HG02938 (cell line): ENCODE measurements around the gene KIF9.
"Not testable (repeated sequence)": the region's sequence is repeated elsewhere in the genome, so short reads cannot be mapped to it uniquely, and the experiment has no call there.

Source experiments
- ATAC-seq: cut with Tn5 transposase; IDR thresholded peaks from one replicate; pipeline ENCODE4 v1.9.1; 2021; ENCODE audit warnings: mild to moderate bottlenecking, moderate library complexity; ENCODE audit not compliant: unreplicated experiment

Gene KIF9

GRCh38 chr3:47282424-47283192 lies at the start of gene KIF9, which contains the start of gene KLHL18:
Gene KIF9 (minus strand): TSS chr3:47282799. CDS start chr3:47277374, 5,425 bp downstream.
Gene KLHL18 (plus strand): TSS chr3:47282944. CDS start chr3:47282966, 22 bp downstream.
- peak; percentile 74 for ATAC-seq

- no peak for ATAC-seq
These were observed 41.8 kb upstream of the KIF9 start for GRCh38 chr3:47324278-47324865.

- ATAC-seq = no peak
These were observed 41.1 kb upstream of the KIF9 start for GRCh38 chr3:47323431-47324277.

- ATAC-seq = no peak
These were observed 37.4 kb upstream of the KIF9 start for GRCh38 chr3:47319956-47320355.

- no peak for ATAC-seq
These were observed 36.3 kb upstream of the KIF9 start for GRCh38 chr3:47318916-47319315.

- ATAC-seq = not testable (repeated sequence)
These were observed 33.6 kb upstream of the KIF9 start for GRCh38 chr3:47316151-47316550.

GRCh38 chr3:47315069-47315647 lies 32.6 kb upstream of the KIF9 start:
- no peak for ATAC-seq

- ATAC-seq = no peak
These were observed 31.6 kb upstream of the KIF9 start for GRCh38 chr3:47314056-47314764.

GRCh38 chr3:47313341-47314055 lies 30.9 kb upstream of the KIF9 start:
- no peak for ATAC-seq

- ATAC-seq = no peak
These were observed 27.8 kb upstream of the KIF9 start for GRCh38 chr3:47310391-47310790.

- ATAC-seq = not testable (repeated sequence)
These were observed 26.6 kb upstream of the KIF9 start for GRCh38 chr3:47309231-47309630.

GRCh38 chr3:47306022-47306421 lies 23.4 kb upstream of the KIF9 start:
- ATAC-seq = no peak

GRCh38 chr3:47301456-47301855 lies 18.9 kb upstream of the KIF9 start:
- ATAC-seq = no peak

GRCh38 chr3:47299381-47300318 lies 17.1 kb upstream of the KIF9 start:
- ATAC-seq = no peak

- no peak for ATAC-seq
These were observed 15.8 kb upstream of the KIF9 start for GRCh38 chr3:47298439-47298838.

GRCh38 chr3:47296562-47297302 lies 14.1 kb upstream of the KIF9 start:
- ATAC-seq = no peak

GRCh38 chr3:47295976-47296375 lies 13.4 kb upstream of the KIF9 start:
- no peak for ATAC-seq

- no peak for ATAC-seq
These were observed 12.7 kb upstream of the KIF9 start for GRCh38 chr3:47295322-47295721.
